Endothelial cell of umbilical vein (primary cell): Measurements from ENCODE around the gene CKS1B. TPM values are rescaled to one million over a fixed set of nuclear protein-coding genes. Genes with fewer than 3 reads are reported as not detected.

Experiments used
- BruUV-seq: library from RNA; stranded (reverse); fragments of 400-500 nt; replicated peaks from 2 replicates; lab custom pipeline; 2021; lab: Mats Ljungman, UMichigan
- CTCF ChIA-PET: fragments of 300-600, 350-600 bp; sonication (Branson Sonifier 250); formaldehyde crosslinking; loops from one replicate; lab custom pipeline; 2021; ENCODE audit warnings: antibody characterized with exemption, inconsistent platforms; lab: Charles Lee
- POLR2A ChIA-PET: fragments of 300-600, 350-600 bp; sonication (Branson Sonifier 250); formaldehyde crosslinking; loops from one replicate; lab custom pipeline; 2021; ENCODE audit warnings: antibody characterized with exemption, inconsistent platforms; lab: Charles Lee
- DNase-seq: peaks from one replicate; pipeline ENCODE4 v3.0.0-alpha.2; 2011; ENCODE audit warnings: low read depth, low spot score
- FAIRE-seq: peaks from 2 replicates; lab custom pipeline; 2011; peaks lifted over from hg19 to GRCh38; lab: Jason Lieb, UNC
- H2AFZ ChIP-seq: 2 replicates; pipeline ENCODE4 v1.6.0; 2012; ENCODE audit warnings: low read depth, low read length, control low read depth, inconsistent platforms
- H3K27ac ChIP-seq: 2 replicates; pipeline ENCODE4 v1.5.1; 2011; ENCODE audit warnings: low read depth, mild to moderate bottlenecking, control low read depth, low read length, moderate library complexity; ENCODE audit not compliant: insufficient read depth
- H3K27me3 ChIP-seq, 2 experiments: 2 replicates each; pipeline versions ENCODE4 v1.6.0 to v1.6.1; 2011; ENCODE audit warnings: low read length in 2 of 2, mixed read lengths in 1 of 2; ENCODE audit not compliant: control insufficient read depth in 2 of 2, insufficient read depth in 2 of 2
- H3K36me3 ChIP-seq, 2 experiments: 2 replicates in 1 of 2; 3 replicates in 1 of 2; pipeline ENCODE4 v1.5.1; 2011; ENCODE audit warnings: low read length in 2 of 2, mild to moderate bottlenecking in 1 of 2, moderate library complexity in 1 of 2; ENCODE audit not compliant: control insufficient read depth in 2 of 2, insufficient read depth in 2 of 2; ENCODE audit errors: extremely low read depth in 1 of 2
- H3K4me1 ChIP-seq: 3 replicates; pipeline ENCODE4 v1.5.1; 2011; ENCODE audit warnings: mild to moderate bottlenecking, low read length; ENCODE audit not compliant: control insufficient read depth, insufficient read depth; ENCODE audit errors: extremely low read depth
- H3K4me2 ChIP-seq: 2 replicates; pipeline ENCODE4 v1.6.1; 2011; ENCODE audit warnings: low read length, control low read depth, mixed read lengths; ENCODE audit not compliant: insufficient read depth
- H3K4me3 ChIP-seq, 3 experiments: fragments of 200-600 bp in 1 of 3; sonication (generic), shearing (Covaris generic) in 1 of 3; replicated peaks in 1 of 3; 2 replicates each; pipeline ENCODE4 v1.5.1; 2011 to 2016; ENCODE audit warnings: control low read depth in 3 of 3, low read length in 3 of 3, mild to moderate bottlenecking in 2 of 3, inconsistent platforms in 1 of 3, low read depth in 1 of 3, moderate library complexity in 1 of 3; ENCODE audit not compliant: insufficient read depth in 1 of 3
- H3K79me2 ChIP-seq: 2 replicates; pipeline ENCODE4 v1.6.0; 2012; ENCODE audit warnings: low read length, inconsistent platforms; ENCODE audit not compliant: control insufficient read depth, insufficient read depth
- H3K9ac ChIP-seq: replicated peaks from 2 replicates; pipeline ENCODE3; 2011; ENCODE audit warnings: low read length, control low read depth; ENCODE audit not compliant: insufficient read depth; ENCODE audit errors: extremely low read depth
- H3K9me1 ChIP-seq: replicated peaks from 3 replicates; pipeline ENCODE4 v1.6.0; 2011; ENCODE audit warnings: mild to moderate bottlenecking, low read length; ENCODE audit not compliant: control insufficient read depth, insufficient read depth; ENCODE audit errors: extremely low read depth
- H3K9me3 ChIP-seq: replicated peaks from 2 replicates; pipeline ENCODE4 v1.5.1; 2012; ENCODE audit warnings: low read length, inconsistent platforms; ENCODE audit not compliant: control insufficient read depth, insufficient read depth
- H4K20me1 ChIP-seq: replicated peaks from 2 replicates; pipeline ENCODE3; 2011; ENCODE audit warnings: mild to moderate bottlenecking, low read length; ENCODE audit not compliant: control insufficient read depth, insufficient read depth; ENCODE audit errors: extremely low read depth
- EZH2 ChIP-seq: IDR thresholded peaks from 2 replicates; pipeline ENCODE4 v1.6.1; 2012; ENCODE audit warnings: borderline replicate concordance, low read depth, mild to moderate bottlenecking, moderate library complexity, low read length, inconsistent platforms; ENCODE audit not compliant: severe bottlenecking
- FOS ChIP-seq: IDR thresholded peaks from 2 replicates; pipeline ENCODE4 v1.6.1; 2011; ENCODE audit warnings: mild to moderate bottlenecking, low read length, moderate library complexity, borderline replicate concordance; ENCODE audit not compliant: insufficient read depth
- GATA2 ChIP-seq: IDR thresholded peaks from 2 replicates; pipeline ENCODE4 v1.7.0; 2011; ENCODE audit warnings: low read depth, mild to moderate bottlenecking, moderate library complexity, mixed read lengths, low read length; ENCODE audit not compliant: insufficient read length, insufficient read depth
- JUN ChIP-seq: IDR thresholded peaks from 2 replicates; pipeline ENCODE4 v1.6.1; 2011; ENCODE audit warnings: borderline replicate concordance, low read depth; ENCODE audit not compliant: insufficient read length, insufficient read depth
- MAX ChIP-seq: IDR thresholded peaks from 2 replicates; pipeline ENCODE4 v1.6.1; 2011; ENCODE audit not compliant: insufficient read depth, insufficient read length
- MYC ChIP-seq: IDR thresholded peaks from one replicate; pipeline ENCODE4 v1.6.1; 2011; ENCODE audit warnings: mild to moderate bottlenecking, low read depth, low read length
- POLR2A ChIP-seq: IDR thresholded peaks from 2 replicates; pipeline ENCODE4 v1.6.1; 2012; ENCODE audit warnings: low read depth, mild to moderate bottlenecking, control low read depth, low read length
- POLR2AphosphoS5 ChIP-seq: IDR thresholded peaks from 2 replicates; pipeline ENCODE4 v1.6.1; 2012; ENCODE audit warnings: low read depth, mild to moderate bottlenecking, control low read depth, low read length, moderate library complexity; ENCODE audit not compliant: insufficient read depth
- dilution Hi-C: fragments of 300-500 bp; cut with MboI; formaldehyde crosslinking; loops from one replicate; pipeline ENCODE4 v1.15.0; 2019; ENCODE audit warnings: low sequenced_read_pairs; ENCODE audit not compliant: extremely low pct_ligation_motif_present
- intact Hi-C: fragments of 100-400 bp; cut with micrococcal nuclease; formaldehyde crosslinking; loops from one replicate; pipeline ENCODE4 v1.10.0; 2022
- polyA plus RNA-seq, 4 experiments: library from polyadenylated mRNA; depleted of rRNA in 3 of 4; stranded (reverse) in 3 of 4; unstranded in 1 of 4; fragments of >200 nt; gene quantifications; 2 replicates each; pipeline versions ENCODE4 v1.2.1 to v1.2.3, GENCODE V29; 2011 to 2012; ENCODE audit warnings: missing spikeins in 1 of 4
- total RNA-seq: library from RNA; stranded (reverse); gene quantifications from 2 replicates; pipeline ENCODE4 v1.2.3, GENCODE V29; 2021
- TF ChIP-seq, protein P1 (sequence below), 2 donors: IDR thresholded peaks; 1 replicate in 1 of 2; 2 replicates in 1 of 2; pipeline ENCODE4 v1.5.1; 2011; ENCODE audit warnings: low read length in 2 of 2, mild to moderate bottlenecking in 2 of 2, moderate library complexity in 2 of 2, control low read depth in 1 of 2, inconsistent platforms in 1 of 2, low read depth in 1 of 2; ENCODE audit not compliant: insufficient read depth in 1 of 2; ENCODE audit errors: extremely low read depth in 1 of 2

The CKS1B gene
- total and polyA plus RNA-seq, 2 donors (not counting 3 experiments of a cell fraction or from before 2014, with no cell fraction given) = 126 to 280 TPM

GRCh38 chr1:155010211-155010918, 35.9 kb downstream of the CKS1B start:
- FAIRE-seq (no peak), DNase-seq (no peak)
- Histone ChIP-seq H4K20me1 (no peaks in the 10 kb centered on the region), H3K4me3 (no peak overlapping the region), H2AFZ (no peak overlapping the region), H3K79me2 (peaks cover 8% of the 10 kb centered on the region), H3K27me3 (no peaks in the 10 kb centered on the region), H3K27ac (no peak overlapping the region), H3K9ac (no peak overlapping the region), H3K36me3 (peaks cover 0 to 6% of the 10 kb centered on the region in 2 experiments), H3K9me1 (no peaks in the 10 kb centered on the region), H3K9me3 (no peaks in the 10 kb centered on the region), H3K4me1 (peaks cover 2% of the 10 kb centered on the region), H3K4me2 (no peak overlapping the region)
- dilution Hi-C loops (no loop called here), intact Hi-C loops (no loop called here)
- ChIA-PET CTCF (interaction anchor here (0.6 kb wide), 1 partner anchor 47 kb away, joined by 5 read pairs; no protein-coding TSS in a partner anchor), POLR2A (interaction anchor here (0.6 kb wide), 1 partner anchor 9 kb away, joined by 6 read pairs; no protein-coding TSS in a partner anchor)
- TF ChIP-seq, protein P1, sequence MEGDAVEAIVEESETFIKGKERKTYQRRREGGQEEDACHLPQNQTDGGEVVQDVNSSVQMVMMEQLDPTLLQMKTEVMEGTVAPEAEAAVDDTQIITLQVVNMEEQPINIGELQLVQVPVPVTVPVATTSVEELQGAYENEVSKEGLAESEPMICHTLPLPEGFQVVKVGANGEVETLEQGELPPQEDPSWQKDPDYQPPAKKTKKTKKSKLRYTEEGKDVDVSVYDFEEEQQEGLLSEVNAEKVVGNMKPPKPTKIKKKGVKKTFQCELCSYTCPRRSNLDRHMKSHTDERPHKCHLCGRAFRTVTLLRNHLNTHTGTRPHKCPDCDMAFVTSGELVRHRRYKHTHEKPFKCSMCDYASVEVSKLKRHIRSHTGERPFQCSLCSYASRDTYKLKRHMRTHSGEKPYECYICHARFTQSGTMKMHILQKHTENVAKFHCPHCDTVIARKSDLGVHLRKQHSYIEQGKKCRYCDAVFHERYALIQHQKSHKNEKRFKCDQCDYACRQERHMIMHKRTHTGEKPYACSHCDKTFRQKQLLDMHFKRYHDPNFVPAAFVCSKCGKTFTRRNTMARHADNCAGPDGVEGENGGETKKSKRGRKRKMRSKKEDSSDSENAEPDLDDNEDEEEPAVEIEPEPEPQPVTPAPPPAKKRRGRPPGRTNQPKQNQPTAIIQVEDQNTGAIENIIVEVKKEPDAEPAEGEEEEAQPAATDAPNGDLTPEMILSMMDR (IDR thresholded peaks at IDR 0.05; ENCODE audit: extremely low read depth in 1 of 2, insufficient read depth in 1 of 2, low read depth in 1 of 2, low read length in 2 of 2) = no peak
- TF ChIP-seq MAX (no peak), POLR2AphosphoS5 (no peak), GATA2 (no peak), POLR2A (no peak), MYC (no peak), FOS (no peak), JUN (no peak), EZH2 (no peak)
- BruUV-seq = no TSS peak
